Epithelial cell of esophagus (primary cell): Measurements from ENCODE around the gene PPP2R5A.

Experiments
- DNase-seq: peaks from one replicate; pipeline ENCODE4 v3.0.0; 2010; ENCODE audit warnings: low read depth
- H3K4me3 ChIP-seq: 2 replicates; pipeline ENCODE4 v1.5.1; 2011; ENCODE audit warnings: mild to moderate bottlenecking, low read length, control low read depth
- TF ChIP-seq, protein P1 (sequence below): IDR thresholded peaks from 2 replicates; pipeline ENCODE4 v1.5.1; 2011; ENCODE audit warnings: low read depth, mild to moderate bottlenecking, low read length, control low read depth, inconsistent platforms; ENCODE audit not compliant: insufficient read depth; ENCODE audit errors: missing control alignments

PPP2R5A gene

DNA sequence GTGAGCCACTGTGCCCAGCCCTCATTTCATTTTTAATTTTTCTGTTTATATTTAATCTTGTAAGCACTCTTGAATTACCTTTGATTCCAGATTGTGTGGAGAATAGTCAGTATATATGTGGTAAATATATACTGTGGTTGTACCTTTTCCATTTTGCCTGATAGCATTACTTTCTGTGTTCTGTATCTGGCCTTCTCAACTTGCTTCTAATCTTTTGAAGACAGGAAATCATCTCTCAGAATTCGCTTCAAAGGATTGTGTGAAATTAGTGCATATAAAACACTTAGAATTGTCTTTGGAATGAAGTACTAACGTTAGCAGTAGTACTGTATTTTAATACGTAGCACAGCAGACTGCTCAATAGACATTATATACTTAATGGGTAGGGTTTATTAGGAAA, 37.9 kb downstream of the PPP2R5A start:
- no peak for DNase-seq
- TF ChIP-seq, protein P1, sequence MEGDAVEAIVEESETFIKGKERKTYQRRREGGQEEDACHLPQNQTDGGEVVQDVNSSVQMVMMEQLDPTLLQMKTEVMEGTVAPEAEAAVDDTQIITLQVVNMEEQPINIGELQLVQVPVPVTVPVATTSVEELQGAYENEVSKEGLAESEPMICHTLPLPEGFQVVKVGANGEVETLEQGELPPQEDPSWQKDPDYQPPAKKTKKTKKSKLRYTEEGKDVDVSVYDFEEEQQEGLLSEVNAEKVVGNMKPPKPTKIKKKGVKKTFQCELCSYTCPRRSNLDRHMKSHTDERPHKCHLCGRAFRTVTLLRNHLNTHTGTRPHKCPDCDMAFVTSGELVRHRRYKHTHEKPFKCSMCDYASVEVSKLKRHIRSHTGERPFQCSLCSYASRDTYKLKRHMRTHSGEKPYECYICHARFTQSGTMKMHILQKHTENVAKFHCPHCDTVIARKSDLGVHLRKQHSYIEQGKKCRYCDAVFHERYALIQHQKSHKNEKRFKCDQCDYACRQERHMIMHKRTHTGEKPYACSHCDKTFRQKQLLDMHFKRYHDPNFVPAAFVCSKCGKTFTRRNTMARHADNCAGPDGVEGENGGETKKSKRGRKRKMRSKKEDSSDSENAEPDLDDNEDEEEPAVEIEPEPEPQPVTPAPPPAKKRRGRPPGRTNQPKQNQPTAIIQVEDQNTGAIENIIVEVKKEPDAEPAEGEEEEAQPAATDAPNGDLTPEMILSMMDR: no peak
- H3K4me3 ChIP-seq: no peak overlapping the region

DNA sequence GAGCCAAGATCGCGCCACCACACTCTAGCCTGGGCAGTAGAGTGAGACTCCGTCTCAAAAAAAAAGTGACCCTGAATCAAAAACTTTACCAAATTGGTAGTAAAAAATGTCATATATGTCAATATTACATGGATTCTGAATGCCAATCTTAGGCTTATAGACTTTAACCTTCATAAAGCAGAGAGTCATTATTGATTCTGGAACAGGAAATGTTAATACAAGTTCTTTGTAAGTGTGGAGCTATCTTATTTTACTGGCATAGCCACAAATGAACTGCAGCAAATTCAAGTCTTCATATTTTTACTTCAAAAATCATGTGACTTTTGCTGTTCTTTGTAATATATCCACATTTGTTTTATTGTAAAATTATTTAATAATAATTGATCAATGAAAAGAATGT, 41.3 kb downstream of the PPP2R5A start:
- no peak overlapping the region for H3K4me3 ChIP-seq
- TF ChIP-seq, protein P1: no peak
- DNase-seq: no peak

DNA sequence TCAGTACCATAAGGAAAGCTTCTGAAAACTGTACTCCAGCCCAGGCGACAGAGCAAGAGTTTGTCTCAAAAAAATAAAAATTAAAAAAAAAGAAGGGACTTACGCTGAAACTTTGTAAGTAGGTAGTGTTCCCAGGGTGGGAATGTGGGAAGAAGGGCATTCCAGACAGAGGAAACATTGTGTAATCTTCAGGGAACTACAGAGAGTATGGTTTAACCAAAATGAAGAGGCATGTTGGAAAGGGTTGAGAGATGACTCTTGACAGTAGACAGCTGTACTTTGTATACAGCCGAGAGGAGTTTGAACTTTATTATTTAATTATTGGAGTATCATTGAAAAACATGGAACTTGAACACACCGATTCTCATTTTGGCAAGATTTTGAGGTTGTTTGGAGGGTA, 43.0 kb downstream of the PPP2R5A start:
- no peak overlapping the region for H3K4me3 ChIP-seq
- no peak for DNase-seq
- TF ChIP-seq, protein P1: no peak

DNA sequence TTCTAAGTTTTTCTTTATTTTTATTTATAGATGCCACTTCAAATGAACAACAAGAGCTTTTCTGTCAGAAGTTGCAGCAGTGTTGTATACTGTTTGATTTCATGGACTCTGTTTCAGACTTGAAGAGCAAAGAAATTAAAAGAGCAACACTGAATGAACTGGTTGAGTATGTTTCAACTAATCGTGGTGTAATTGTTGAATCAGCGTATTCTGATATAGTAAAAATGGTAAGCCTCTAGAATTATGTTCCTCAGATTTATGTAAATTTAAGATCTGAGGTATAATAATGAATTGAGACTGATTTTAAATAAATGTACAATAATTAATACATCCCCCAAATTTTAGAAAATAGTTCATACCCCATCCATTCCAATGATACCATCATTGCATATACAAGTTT, 43.9 kb downstream of the PPP2R5A start:
- DNase-seq: no peak
- no peak overlapping the region for H3K4me3 ChIP-seq
- TF ChIP-seq, protein P1: no peak

DNA sequence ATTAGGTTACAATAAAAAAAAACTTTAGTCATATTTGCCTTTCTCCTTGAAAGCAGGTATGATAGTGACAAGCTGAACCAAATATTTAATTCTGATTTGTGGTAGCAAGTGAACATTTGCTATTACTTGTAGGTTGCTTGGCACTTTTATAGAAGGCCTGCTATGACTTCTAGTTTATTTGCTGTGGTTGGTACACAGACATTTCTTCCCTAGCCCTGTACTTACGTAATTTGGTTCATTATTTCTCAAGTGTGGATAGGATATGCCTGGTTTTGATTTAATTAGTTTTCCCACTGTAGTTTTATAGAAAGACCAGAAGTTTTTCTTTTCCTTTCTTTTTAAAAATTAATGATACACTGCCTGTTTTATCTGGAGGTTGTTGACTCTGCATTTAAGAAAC, 55.9 kb downstream of the PPP2R5A start:
- no peak for DNase-seq
- TF ChIP-seq, protein P1: no peak
- H3K4me3 ChIP-seq: no peak overlapping the region

DNA sequence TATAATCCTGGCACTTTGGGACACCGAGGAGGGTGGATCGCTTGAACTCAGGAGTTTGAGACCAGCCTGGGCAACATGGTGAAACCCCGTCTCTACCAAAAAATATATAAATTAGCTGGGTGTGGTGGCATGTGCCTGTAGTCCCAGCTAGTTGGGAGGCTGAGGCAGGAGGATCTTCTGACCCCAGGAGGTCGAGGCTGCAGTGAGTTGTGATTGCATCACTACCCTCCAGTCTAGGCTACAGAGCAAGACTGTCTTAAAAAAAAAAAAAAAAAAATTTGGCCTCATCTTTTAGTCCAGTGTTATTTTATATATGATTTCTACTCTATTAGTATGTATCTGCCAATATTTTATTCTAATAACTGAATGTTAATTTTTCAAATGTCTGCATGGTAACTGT, 59.7 kb downstream of the PPP2R5A start:
- TF ChIP-seq, protein P1: no peak
- DNase-seq: no peak
- H3K4me3 ChIP-seq: no peak overlapping the region

DNA sequence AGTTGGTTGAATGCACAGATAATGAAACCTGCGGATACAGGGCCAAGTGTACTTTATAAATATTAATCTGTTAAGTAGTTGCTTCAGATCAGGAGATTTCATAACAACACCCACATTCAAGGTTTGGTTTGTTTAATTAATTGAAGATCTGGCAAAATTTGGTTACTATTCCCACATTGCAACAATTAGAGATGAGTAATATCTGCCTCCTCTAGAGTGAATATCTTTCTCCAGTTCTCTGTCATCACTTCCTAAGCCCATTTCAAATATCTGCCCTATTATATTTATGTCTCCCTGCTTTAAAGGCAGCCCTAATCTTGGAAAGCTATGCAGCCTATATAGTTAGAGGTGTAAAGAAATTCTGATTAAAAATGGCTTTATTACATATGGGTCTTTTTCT, 61.4 kb downstream of the PPP2R5A start:
- no peak overlapping the region for H3K4me3 ChIP-seq
- TF ChIP-seq, protein P1: no peak
- no peak for DNase-seq
